ENCODE data around the gene TM9SF4.

The TM9SF4 gene

DNA sequence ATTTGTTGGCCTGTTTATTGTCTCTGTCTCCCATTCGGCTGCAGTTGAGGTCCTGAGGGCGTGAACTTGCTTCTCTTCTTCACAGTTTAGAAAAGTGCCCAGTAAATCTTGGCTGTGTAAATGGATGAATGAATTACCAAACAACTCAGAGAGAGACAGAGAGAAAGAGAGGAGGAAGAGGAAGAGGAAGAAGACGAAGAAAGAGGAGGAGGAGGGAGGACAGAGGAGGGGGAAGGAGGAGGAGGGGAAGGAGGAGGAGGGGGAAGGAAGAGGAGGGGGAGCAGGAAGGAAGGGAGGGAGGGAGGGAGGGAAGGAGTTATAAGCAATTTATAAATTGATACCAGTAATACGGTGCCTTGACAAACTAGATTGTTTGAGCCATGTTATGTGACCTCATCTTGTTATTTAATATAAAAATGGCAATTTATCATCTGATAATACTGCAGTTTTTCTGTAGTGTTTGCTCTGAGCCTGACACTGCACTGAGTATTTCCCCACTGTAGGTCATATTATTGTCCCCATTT lies 38.8 kb upstream of the TM9SF4 start:
- no peaks in the 10 kb centered on the region for H3K79me1 ChIP-seq (ENCODE audit: low read length)
- H3K18ac ChIP-seq (ENCODE audit: low read length): no peak overlapping the region
- no peaks in the 10 kb centered on the region for H3K27me3 ChIP-seq (ENCODE audit: insufficient read depth, low read length)
- no peak overlapping the region for H2BK120ac ChIP-seq (ENCODE audit: insufficient read depth, low read length, poor library complexity)
- no peak overlapping the region for H3K4me3 ChIP-seq (ENCODE audit: low read depth, low read length)
- no peaks in the 10 kb centered on the region for H3K36me3 ChIP-seq (ENCODE audit: control insufficient read depth in 1 of 2, insufficient read depth in 2 of 2, low read length in 2 of 2)
- H3K27ac ChIP-seq (ENCODE audit: low read depth, low read length): no peak overlapping the region
- H3K23ac ChIP-seq (ENCODE audit: low read length): no peak overlapping the region
- no peak overlapping the region for H2AFZ ChIP-seq (ENCODE audit: insufficient read depth, low read length, poor library complexity)
- H3K4me2 ChIP-seq (ENCODE audit: low read length): no peak overlapping the region
- no peak overlapping the region for H3K9ac ChIP-seq (ENCODE audit: low read length)
- H3K79me2 ChIP-seq (ENCODE audit: control insufficient read depth, insufficient read depth, low read length, poor library complexity): no peaks in the 10 kb centered on the region
- no peak overlapping the region for H2BK12ac ChIP-seq (ENCODE audit: low read length)
- peaks cover 0 to 2% of the 10 kb centered on the region in 2 experiments for H3K4me1 ChIP-seq (ENCODE audit: control insufficient read depth in 1 of 2, insufficient read depth in 2 of 2, low read length in 2 of 2)
- no peak overlapping the region for H4K12ac ChIP-seq (ENCODE audit: low read depth, low read length)
- H3K9me3 ChIP-seq (ENCODE audit: insufficient read depth, low read depth, low read length): no peaks in the 10 kb centered on the region
- H2BK5ac ChIP-seq (ENCODE audit: low read depth, low read length, poor library complexity): no peak overlapping the region
- no peak for DNase-seq
- H4K91ac ChIP-seq (ENCODE audit: low read depth, low read length): no peak overlapping the region
- H3K14ac ChIP-seq (ENCODE audit: low read length): no peak overlapping the region
- H4K8ac ChIP-seq (ENCODE audit: low read depth, low read length): no peak overlapping the region
- WGBS (ENCODE audit: extremely low coverage, insufficient coverage, insufficient read length): no CpG with 5 or more reads among the region's 4 CpGs
- no peak overlapping the region for H2AK5ac ChIP-seq (ENCODE audit: low read length)
- H3K4ac ChIP-seq (ENCODE audit: low read depth, low read length): no peak overlapping the region

DNA sequence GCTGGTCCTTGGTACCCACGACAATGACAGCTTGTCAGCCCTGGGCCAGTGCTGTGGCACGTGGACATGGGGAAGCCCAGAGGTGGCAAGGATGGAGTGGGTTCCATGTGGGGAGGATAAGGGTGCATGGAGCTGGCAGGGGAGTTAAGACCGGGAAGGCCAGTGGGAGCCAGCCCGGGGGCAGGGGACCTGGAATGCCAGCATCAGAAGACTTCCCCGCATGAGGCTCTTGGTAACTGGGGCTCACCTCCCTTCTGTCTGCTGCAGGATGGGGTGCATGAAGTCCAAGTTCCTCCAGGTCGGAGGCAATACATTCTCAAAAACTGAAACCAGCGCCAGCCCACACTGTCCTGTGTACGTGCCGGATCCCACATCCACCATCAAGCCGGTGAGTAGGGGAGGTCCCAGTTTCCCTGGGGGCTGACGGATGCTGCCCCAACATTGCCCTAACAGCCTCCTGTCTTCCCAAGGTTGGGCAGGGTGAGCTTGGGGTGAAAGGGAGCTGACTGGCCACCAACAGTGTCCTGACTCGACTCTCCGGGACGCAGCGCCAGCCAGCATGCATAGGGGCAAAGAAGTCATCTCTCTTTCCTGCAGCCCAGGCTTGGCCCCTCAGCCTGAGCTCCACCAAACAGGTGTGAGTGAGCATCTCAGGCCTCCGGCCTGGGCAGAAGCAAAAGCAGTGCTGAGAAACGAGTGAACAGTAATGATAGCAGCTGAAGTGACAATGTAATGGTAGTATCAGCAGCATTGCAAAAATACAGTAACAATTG lies 37.9 kb upstream of the TM9SF4 start:
- WGBS (ENCODE audit: extremely low coverage, insufficient coverage, insufficient read length): no CpG with 5 or more reads among the region's 17 CpGs

DNA sequence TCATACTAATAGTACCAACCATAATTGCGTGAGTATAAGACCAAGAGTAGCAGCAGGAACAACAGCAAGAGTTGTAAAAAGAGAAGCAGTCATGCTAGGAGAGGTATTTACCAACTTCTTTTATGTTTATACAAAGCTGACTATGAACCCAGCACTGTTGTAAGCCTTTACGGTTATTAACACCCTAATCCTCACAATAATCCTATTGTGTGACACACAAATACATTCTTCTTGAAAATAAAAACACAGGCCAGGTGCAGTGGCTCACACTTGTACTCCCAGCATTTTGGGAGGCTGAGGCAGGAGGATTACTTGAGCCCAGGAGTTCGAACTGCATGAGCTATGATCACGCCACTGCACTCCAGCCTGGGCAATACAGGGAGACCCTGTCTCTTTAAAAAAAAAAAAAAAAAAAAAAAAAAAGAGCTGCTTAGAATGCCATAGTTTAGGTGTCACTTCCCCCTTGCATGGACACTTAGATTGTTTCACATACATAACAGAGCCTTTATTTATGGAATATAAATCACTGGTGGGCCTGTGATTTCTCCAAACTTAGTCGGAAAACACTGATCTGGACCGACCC lies 37.3 kb upstream of the TM9SF4 start:
- Histone ChIP-seq H3K9me3 (ENCODE audit: insufficient read depth, low read depth, low read length) (peaks cover 1% of the 10 kb centered on the region), H3K79me2 (ENCODE audit: control insufficient read depth, insufficient read depth, low read length, poor library complexity) (no peaks in the 10 kb centered on the region), H3K18ac (ENCODE audit: low read length) (no peak overlapping the region), H2AK5ac (ENCODE audit: low read length) (no peak overlapping the region), H2AFZ (ENCODE audit: insufficient read depth, low read length, poor library complexity) (no peak overlapping the region), H3K79me1 (ENCODE audit: low read length) (no peaks in the 10 kb centered on the region), H4K91ac (ENCODE audit: low read depth, low read length) (no peak overlapping the region), H3K4me3 (ENCODE audit: low read depth, low read length) (no peak overlapping the region), H3K27me3 (ENCODE audit: insufficient read depth, low read length) (no peaks in the 10 kb centered on the region), H3K9ac (ENCODE audit: low read length) (no peak overlapping the region), H4K12ac (ENCODE audit: low read depth, low read length) (no peak overlapping the region), H4K8ac (ENCODE audit: low read depth, low read length) (no peak overlapping the region), H3K27ac (ENCODE audit: low read depth, low read length) (no peak overlapping the region), H2BK12ac (ENCODE audit: low read length) (no peak overlapping the region), H3K4me2 (ENCODE audit: low read length) (no peak overlapping the region), H3K14ac (ENCODE audit: low read length) (no peak overlapping the region), H3K23ac (ENCODE audit: low read length) (no peak overlapping the region), H2BK5ac (ENCODE audit: low read depth, low read length, poor library complexity) (no peak overlapping the region), H2BK120ac (ENCODE audit: insufficient read depth, low read length, poor library complexity) (no peak overlapping the region), H3K4me1 (ENCODE audit: control insufficient read depth in 1 of 2, insufficient read depth in 2 of 2, low read length in 2 of 2) (peaks cover 0 to 2% of the 10 kb centered on the region in 2 experiments), H3K36me3 (ENCODE audit: control insufficient read depth in 1 of 2, insufficient read depth in 2 of 2, low read length in 2 of 2) (no peaks in the 10 kb centered on the region), H3K4ac (ENCODE audit: low read depth, low read length) (no peak overlapping the region)
- no CpG with 5 or more reads among the region's 6 CpGs for WGBS (ENCODE audit: extremely low coverage, insufficient coverage, insufficient read length)
- peak in 1 of 2 donors; percentile 10 for DNase-seq

More for the DNA sequence above, 37.9 kb upstream of the TM9SF4 start:
- Histone ChIP-seq H3K14ac (ENCODE audit: low read length) (no peak overlapping the region), H3K27ac (ENCODE audit: low read depth, low read length) (no peak overlapping the region), H3K4me1 (ENCODE audit: control insufficient read depth in 1 of 2, insufficient read depth in 2 of 2, low read length in 2 of 2) (peaks cover 0 to 2% of the 10 kb centered on the region in 2 experiments), H3K27me3 (ENCODE audit: insufficient read depth, low read length) (no peaks in the 10 kb centered on the region), H3K4me2 (ENCODE audit: low read length) (no peak overlapping the region), H3K4ac (ENCODE audit: low read depth, low read length) (no peak overlapping the region), H3K23ac (ENCODE audit: low read length) (no peak overlapping the region), H3K4me3 (ENCODE audit: low read depth, low read length) (no peak overlapping the region), H3K36me3 (ENCODE audit: control insufficient read depth in 1 of 2, insufficient read depth in 2 of 2, low read length in 2 of 2) (no peaks in the 10 kb centered on the region), H3K18ac (ENCODE audit: low read length) (no peak overlapping the region), H2AK5ac (ENCODE audit: low read length) (no peak overlapping the region), H2BK120ac (ENCODE audit: insufficient read depth, low read length, poor library complexity) (no peak overlapping the region), H3K79me1 (ENCODE audit: low read length) (no peaks in the 10 kb centered on the region), H3K79me2 (ENCODE audit: control insufficient read depth, insufficient read depth, low read length, poor library complexity) (no peaks in the 10 kb centered on the region), H3K9me3 (ENCODE audit: insufficient read depth, low read depth, low read length) (peaks cover 1% of the 10 kb centered on the region), H2BK12ac (ENCODE audit: low read length) (no peak overlapping the region), H4K8ac (ENCODE audit: low read depth, low read length) (no peak overlapping the region), H4K91ac (ENCODE audit: low read depth, low read length) (no peak overlapping the region), H3K9ac (ENCODE audit: low read length) (no peak overlapping the region), H2AFZ (ENCODE audit: insufficient read depth, low read length, poor library complexity) (no peak overlapping the region), H4K12ac (ENCODE audit: low read depth, low read length) (no peak overlapping the region), H2BK5ac (ENCODE audit: low read depth, low read length, poor library complexity) (no peak overlapping the region)
- DNase-seq: no peak

DNA sequence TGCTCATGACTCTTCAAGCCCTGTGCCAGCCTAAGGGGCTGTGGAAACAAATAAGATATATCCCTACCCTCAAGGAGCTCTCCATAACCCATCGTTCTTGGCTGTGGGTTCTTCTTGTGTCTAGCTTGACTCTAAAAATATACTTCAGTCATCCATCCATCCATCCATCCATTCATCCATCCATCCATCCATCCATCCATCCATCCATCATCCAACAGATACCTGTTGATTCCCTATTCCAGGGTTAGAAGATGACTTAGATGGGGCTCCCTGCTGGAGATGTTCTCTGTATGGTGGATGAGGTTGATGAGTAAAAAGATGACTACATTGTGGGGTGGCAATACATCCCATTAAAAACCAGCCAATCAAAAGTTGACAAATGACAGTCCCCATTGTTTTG lies 34.0 kb upstream of the TM9SF4 start:
- no peak overlapping the region for H2AK5ac ChIP-seq (ENCODE audit: low read length)
- H2BK5ac ChIP-seq (ENCODE audit: low read depth, low read length, poor library complexity): no peak overlapping the region
- H3K14ac ChIP-seq (ENCODE audit: low read length): no peak overlapping the region
- no peaks in the 10 kb centered on the region for H3K79me2 ChIP-seq (ENCODE audit: control insufficient read depth, insufficient read depth, low read length, poor library complexity)
- no peak overlapping the region for H4K91ac ChIP-seq (ENCODE audit: low read depth, low read length)
- H3K9me3 ChIP-seq (ENCODE audit: insufficient read depth, low read depth, low read length): peaks cover 1% of the 10 kb centered on the region
- no peak overlapping the region for H2BK12ac ChIP-seq (ENCODE audit: low read length)
- DNase-seq: no peak
- no peak overlapping the region for H3K27ac ChIP-seq (ENCODE audit: low read depth, low read length)
- no peak overlapping the region for H2AFZ ChIP-seq (ENCODE audit: insufficient read depth, low read length, poor library complexity)
- no peaks in the 10 kb centered on the region for H3K79me1 ChIP-seq (ENCODE audit: low read length)
- no peak overlapping the region for H4K8ac ChIP-seq (ENCODE audit: low read depth, low read length)
- no peaks in the 10 kb centered on the region for H3K4me1 ChIP-seq (ENCODE audit: control insufficient read depth in 1 of 2, insufficient read depth in 2 of 2, low read length in 2 of 2)
- no peaks in the 10 kb centered on the region for H3K27me3 ChIP-seq (ENCODE audit: insufficient read depth, low read length)
- H3K9ac ChIP-seq (ENCODE audit: low read length): no peak overlapping the region
- WGBS (ENCODE audit: extremely low coverage, insufficient coverage, insufficient read length): no CpG with 5 or more reads among the region's 1 CpG
- H2BK120ac ChIP-seq (ENCODE audit: insufficient read depth, low read length, poor library complexity): no peak overlapping the region
- H4K12ac ChIP-seq (ENCODE audit: low read depth, low read length): no peak overlapping the region
- H3K4ac ChIP-seq (ENCODE audit: low read depth, low read length): no peak overlapping the region
- H3K23ac ChIP-seq (ENCODE audit: low read length): no peak overlapping the region
- H3K4me3 ChIP-seq (ENCODE audit: low read depth, low read length): no peak overlapping the region
- no peak overlapping the region for H3K18ac ChIP-seq (ENCODE audit: low read length)
- H3K4me2 ChIP-seq (ENCODE audit: low read length): no peak overlapping the region
- H3K36me3 ChIP-seq (ENCODE audit: control insufficient read depth in 1 of 2, insufficient read depth in 2 of 2, low read length in 2 of 2): no peaks in the 10 kb centered on the region
